Neural progenitor cell (in vitro differentiated cells): ENCODE measurements around the gene CD28. TPM values are rescaled to one million over a fixed set of nuclear protein-coding genes. Genes with fewer than 3 reads are reported as not detected.
A peak's percentile ranks its signal among the peaks of the same experiment; 100 is the strongest.

Experiments
- DNase-seq: peaks from one replicate; pipeline ENCODE4 v3.0.0-alpha.2; 2016; ENCODE audit warnings: low spot score
- H2AFZ ChIP-seq: fragments of 200-600 bp; sonication (generic); replicated peaks from 2 replicates; pipeline ENCODE4 v1.6.1; 2016; ENCODE audit warnings: antibody characterized with exemption
- H3F3A ChIP-seq: fragments of 200-600 bp; sonication (generic); 2 replicates; pipeline ENCODE4 v1.6.1; 2016; ENCODE audit warnings: antibody characterized with exemption, low read depth
- H3K27ac ChIP-seq: fragments of 200-600 bp; sonication (generic); 2 replicates; pipeline ENCODE4 v1.5.1; 2016; ENCODE audit warnings: mild to moderate bottlenecking
- H3K27me3 ChIP-seq: fragments of 200-600 bp; sonication (generic); 2 replicates; pipeline ENCODE4 v1.6.1; 2016; ENCODE audit warnings: mild to moderate bottlenecking, moderate library complexity
- H3K36me3 ChIP-seq: fragments of 200-600 bp; sonication (generic); 2 replicates; pipeline ENCODE4 v1.5.1; 2016
- H3K4me1 ChIP-seq: fragments of 200-600 bp; sonication (generic); 2 replicates; pipeline ENCODE4 v1.6.1; 2016; ENCODE audit warnings: mixed run types
- H3K4me2 ChIP-seq: fragments of 200-600 bp; sonication (generic); 2 replicates; pipeline ENCODE4 v1.6.1; 2016
- H3K4me3 ChIP-seq: fragments of 200-600 bp; sonication (generic); 2 replicates; pipeline ENCODE4 v1.5.1; 2016
- H3K79me2 ChIP-seq: fragments of 200-600 bp; sonication (generic); 2 replicates; pipeline ENCODE4 v1.6.1; 2016; ENCODE audit warnings: low read depth
- H3K9ac ChIP-seq: fragments of 200-600 bp; sonication (generic); 2 replicates; pipeline ENCODE4 v1.6.1; 2016
- H3K9me3 ChIP-seq: fragments of 200-600 bp; sonication (generic); 2 replicates; pipeline ENCODE4 v1.5.1; 2016; ENCODE audit warnings: low read depth
- H4K20me1 ChIP-seq: fragments of 200-600 bp; sonication (generic); 2 replicates; pipeline ENCODE4 v1.6.1; 2016; ENCODE audit warnings: low read depth
- H3K27ac Mint-ChIP-seq: 3 replicates; pipeline ENCODE4 v1.8.0; 2021; ENCODE audit warnings: mixed read lengths
- H3K27me3 Mint-ChIP-seq: 2 replicates; pipeline ENCODE4 v1.8.0; 2022; ENCODE audit warnings: low read depth, mild to moderate bottlenecking, inconsistent platforms, moderate library complexity, mixed read lengths; ENCODE audit not compliant: insufficient read depth
- H3K36me3 Mint-ChIP-seq: 3 replicates; pipeline ENCODE4 v1.8.0; 2021; ENCODE audit warnings: mixed read lengths
- H3K4me1 Mint-ChIP-seq: 3 replicates; pipeline ENCODE4 v1.8.0; 2021; ENCODE audit warnings: mixed read lengths
- H3K4me3 Mint-ChIP-seq: 3 replicates; pipeline ENCODE4 v1.8.0; 2021; ENCODE audit warnings: mild to moderate bottlenecking, moderate library complexity, mixed read lengths
- H3K9me3 Mint-ChIP-seq: 3 replicates; pipeline ENCODE4 v1.8.0; 2020; ENCODE audit warnings: mixed read lengths
- CTCF ChIP-seq: fragments of 200-600 bp; sonication (generic); IDR thresholded peaks from 2 replicates; pipeline ENCODE4 v1.5.1; 2017; ENCODE audit warnings: antibody characterized with exemption, mild to moderate bottlenecking
- EZH2 ChIP-seq: fragments of 200-600 bp; sonication (generic); IDR thresholded peaks from 2 replicates; pipeline ENCODE4 v1.6.1; 2017; ENCODE audit warnings: antibody characterized with exemption, mild to moderate bottlenecking, moderate library complexity
- EZH2phosphoT487 ChIP-seq: fragments of 200-600 bp; sonication (generic); IDR thresholded peaks from 2 replicates; pipeline ENCODE4 v1.6.1; 2017; ENCODE audit warnings: antibody characterized with exemption
- total RNA-seq: library from RNA; depleted of rRNA; stranded (reverse); fragments of >200 nt; gene quantifications from 2 replicates; pipeline ENCODE4 v1.2.3, GENCODE V29; 2015; ENCODE audit warnings: low replicate concordance

The CD28 gene
- total RNA-seq, 1 donor from 2014 or later, result not detected

- Mint-ChIP-seq H3K36me3 (no peaks in the 10 kb centered on the region), H3K9me3 (no peaks in the 10 kb centered on the region), H3K4me3 (no peak overlapping the region), H3K27ac (no peak overlapping the region), H3K27me3 (peaks cover 2% of the 10 kb centered on the region), H3K4me1 (no peaks in the 10 kb centered on the region)
- Histone ChIP-seq H3K4me3 (no peak overlapping the region), H3K9ac (no peak overlapping the region), H3K36me3 (no peaks in the 10 kb centered on the region), H3K4me1 (peaks cover 15% of the 10 kb centered on the region), H3K4me2 (no peak overlapping the region), H3K79me2 (no peaks in the 10 kb centered on the region), H2AFZ (peak overlapping the region; percentile 98), H3K27ac (no peak overlapping the region), H3K27me3 (no peaks in the 10 kb centered on the region), H3K9me3 (no peaks in the 10 kb centered on the region), H4K20me1 (no peaks in the 10 kb centered on the region), H3F3A (no peaks in the 10 kb centered on the region)
- DNase-seq, result peak; percentile 9
- TF ChIP-seq CTCF (peak; percentile 5), EZH2 (no peak)
Observed at GRCh38 chr2:203720915-203721672, 14.7 kb downstream of the CD28 start.

- no peaks in the 10 kb centered on the region for H3K79me2 ChIP-seq
- no peak overlapping the region for H3K9ac ChIP-seq
- TF ChIP-seq CTCF (no peak), EZH2 (no peak), EZH2phosphoT487 (no peak)
- H2AFZ ChIP-seq, result peak overlapping the region; percentile 98
- H3K4me3 ChIP-seq, result no peak overlapping the region
- Mint-ChIP-seq H3K4me1 (no peaks in the 10 kb centered on the region), H3K9me3 (no peaks in the 10 kb centered on the region), H3K27ac (no peak overlapping the region), H3K4me3 (no peak overlapping the region), H3K36me3 (no peaks in the 10 kb centered on the region), H3K27me3 (peaks cover 2% of the 10 kb centered on the region)
- H3K9me3 ChIP-seq, result no peaks in the 10 kb centered on the region
- no peak overlapping the region for H3K4me2 ChIP-seq
- peaks cover 15% of the 10 kb centered on the region for H3K4me1 ChIP-seq
- DNase-seq, result no peak
- no peak overlapping the region for H3K27ac ChIP-seq
- no peaks in the 10 kb centered on the region for H4K20me1 ChIP-seq
- H3F3A ChIP-seq, result no peaks in the 10 kb centered on the region
- no peaks in the 10 kb centered on the region for H3K27me3 ChIP-seq
- no peaks in the 10 kb centered on the region for H3K36me3 ChIP-seq
Observed at GRCh38 chr2:203721781-203722300, 15.4 kb downstream of the CD28 start.

- no peak overlapping the region for H3K9ac ChIP-seq
- TF ChIP-seq CTCF, result no peak
- TF ChIP-seq EZH2, result no peak
- no peak for TF ChIP-seq EZH2phosphoT487
- H4K20me1 ChIP-seq, result no peaks in the 10 kb centered on the region
- no peaks in the 10 kb centered on the region for H3K36me3 ChIP-seq
- peaks cover 15% of the 10 kb centered on the region for H3K4me1 ChIP-seq
- no peaks in the 10 kb centered on the region for H3K79me2 ChIP-seq
- Mint-ChIP-seq H3K27ac (no peak overlapping the region), H3K9me3 (no peaks in the 10 kb centered on the region), H3K4me1 (no peaks in the 10 kb centered on the region), H3K4me3 (no peak overlapping the region), H3K36me3 (no peaks in the 10 kb centered on the region), H3K27me3 (peaks cover under 1% of the 10 kb centered on the region)
- H3K4me3 ChIP-seq, result no peak overlapping the region
- H3K4me2 ChIP-seq, result no peak overlapping the region
- H3K9me3 ChIP-seq, result no peaks in the 10 kb centered on the region
- H3F3A ChIP-seq, result no peaks in the 10 kb centered on the region
- H2AFZ ChIP-seq, result peak overlapping the region; percentile 98
- DNase-seq, result no peak
- H3K27ac ChIP-seq, result no peak overlapping the region
- H3K27me3 ChIP-seq, result no peaks in the 10 kb centered on the region
Observed at GRCh38 chr2:203722411-203722810, 16.0 kb downstream of the CD28 start.
